Smooth muscle cell (in vitro differentiated cells): Measurements from ENCODE around the gene GPNMB. TPM values are rescaled to one million over a fixed set of nuclear protein-coding genes. Genes with fewer than 3 reads are reported as not detected.

ENCODE experiments used
- DNase-seq: peaks from one replicate; lab custom pipeline; 2025; ENCODE audit not compliant: unreplicated experiment; lab: John Stamatoyannopoulos, UW
- H2AFZ ChIP-seq: fragments of 200-600 bp; sonication (generic); 2 replicates; pipeline ENCODE4 v1.6.0; 2016; ENCODE audit warnings: antibody characterized with exemption, low read depth, mild to moderate bottlenecking
- H3F3A ChIP-seq: fragments of 200-600 bp; sonication (generic); 2 replicates; pipeline ENCODE4 v1.6.0; 2017; ENCODE audit warnings: antibody characterized with exemption, low read depth
- H3K27ac ChIP-seq: fragments of 200-600 bp; sonication (generic); 2 replicates; pipeline ENCODE4 v1.5.1; 2016; ENCODE audit warnings: low read depth, mild to moderate bottlenecking
- H3K27me3 ChIP-seq: fragments of 200-600 bp; sonication (generic); 2 replicates; pipeline ENCODE4 v1.6.1; 2016; ENCODE audit warnings: low read depth, mild to moderate bottlenecking
- H3K36me3 ChIP-seq: fragments of 200-600 bp; sonication (generic); 2 replicates; pipeline ENCODE4 v1.5.1; 2016; ENCODE audit warnings: low read depth
- H3K4me1 ChIP-seq: fragments of 200-600 bp; sonication (generic); 2 replicates; pipeline ENCODE4 v1.5.1; 2016; ENCODE audit warnings: low read depth
- H3K4me2 ChIP-seq: fragments of 200-600 bp; sonication (generic); 2 replicates; pipeline ENCODE4 v1.6.0; 2016; ENCODE audit warnings: mild to moderate bottlenecking
- H3K4me3 ChIP-seq: fragments of 200-600 bp; sonication (generic); 2 replicates; pipeline ENCODE4 v1.5.1; 2016; ENCODE audit warnings: mild to moderate bottlenecking
- H3K79me2 ChIP-seq: fragments of 200-600 bp; sonication (generic); 2 replicates; pipeline ENCODE4 v1.6.0; 2016; ENCODE audit warnings: low read depth, mild to moderate bottlenecking
- H3K9ac ChIP-seq: fragments of 200-600 bp; sonication (generic); 2 replicates; pipeline ENCODE4 v1.6.0; 2016; ENCODE audit warnings: low read depth
- H3K9me3 ChIP-seq: fragments of 200-600 bp; sonication (generic); replicated peaks from 2 replicates; pipeline ENCODE4 v1.5.1; 2016; ENCODE audit warnings: low read depth
- H4K20me1 ChIP-seq: fragments of 200-600 bp; sonication (generic); 2 replicates; pipeline ENCODE4 v1.6.0; 2016; ENCODE audit warnings: low read depth
- WGBS: methylation state at CpG from one replicate; pipeline ENCODE4 v1.1.7; 2016; ENCODE audit warnings: low lambda C conversion rate; 5-methylcytosine and 5-hydroxymethylcytosine counted together
- polyA plus RNA-seq: library from polyadenylated mRNA; unstranded; fragments of >200 nt; fragmentation: Nextera tagmentation; extraction: Ambion mirVana; gene quantifications from 2 replicates; pipeline ENCODE4 v1.2.1, GENCODE V29; 2016
- total RNA-seq: library from RNA; depleted of rRNA; stranded (reverse); fragments of >200 nt; gene quantifications from 2 replicates; pipeline ENCODE4 v1.2.3, GENCODE V29; 2014
- TF ChIP-seq, protein P1 (sequence below): fragments of 200-600 bp; sonication (generic); IDR thresholded peaks from 2 replicates; pipeline ENCODE4 v1.5.1; 2017; ENCODE audit warnings: borderline replicate concordance, mild to moderate bottlenecking, antibody characterized with exemption; ENCODE audit not compliant: insufficient read depth, poor library complexity, severe bottlenecking

GPNMB gene
- total and polyA plus RNA-seq, 2 experiments from 2014 or later = 13.6 to 26.1 TPM

DNA sequence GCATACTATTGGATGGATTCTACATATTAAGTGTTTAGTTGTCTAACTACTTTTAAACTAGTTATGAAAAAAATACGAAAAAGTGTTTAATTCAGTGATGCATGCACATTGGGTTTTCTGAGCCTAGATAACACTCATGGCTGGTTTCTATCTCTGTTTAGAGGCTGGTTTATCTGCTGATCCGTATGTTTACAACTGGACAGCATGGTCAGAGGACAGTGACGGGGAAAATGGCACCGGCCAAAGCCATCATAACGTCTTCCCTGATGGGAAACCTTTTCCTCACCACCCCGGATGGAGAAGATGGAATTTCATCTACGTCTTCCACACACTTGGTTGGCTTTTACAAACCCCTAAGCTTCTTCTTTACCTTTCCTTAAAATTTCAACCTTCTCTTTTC, 10.2 kb downstream of the GPNMB start:
- TF ChIP-seq, protein P1, sequence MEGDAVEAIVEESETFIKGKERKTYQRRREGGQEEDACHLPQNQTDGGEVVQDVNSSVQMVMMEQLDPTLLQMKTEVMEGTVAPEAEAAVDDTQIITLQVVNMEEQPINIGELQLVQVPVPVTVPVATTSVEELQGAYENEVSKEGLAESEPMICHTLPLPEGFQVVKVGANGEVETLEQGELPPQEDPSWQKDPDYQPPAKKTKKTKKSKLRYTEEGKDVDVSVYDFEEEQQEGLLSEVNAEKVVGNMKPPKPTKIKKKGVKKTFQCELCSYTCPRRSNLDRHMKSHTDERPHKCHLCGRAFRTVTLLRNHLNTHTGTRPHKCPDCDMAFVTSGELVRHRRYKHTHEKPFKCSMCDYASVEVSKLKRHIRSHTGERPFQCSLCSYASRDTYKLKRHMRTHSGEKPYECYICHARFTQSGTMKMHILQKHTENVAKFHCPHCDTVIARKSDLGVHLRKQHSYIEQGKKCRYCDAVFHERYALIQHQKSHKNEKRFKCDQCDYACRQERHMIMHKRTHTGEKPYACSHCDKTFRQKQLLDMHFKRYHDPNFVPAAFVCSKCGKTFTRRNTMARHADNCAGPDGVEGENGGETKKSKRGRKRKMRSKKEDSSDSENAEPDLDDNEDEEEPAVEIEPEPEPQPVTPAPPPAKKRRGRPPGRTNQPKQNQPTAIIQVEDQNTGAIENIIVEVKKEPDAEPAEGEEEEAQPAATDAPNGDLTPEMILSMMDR = no peak
- Histone ChIP-seq H3K4me1 (no peaks in the 10 kb centered on the region), H3K9me3 (no peaks in the 10 kb centered on the region), H3K27me3 (no peaks in the 10 kb centered on the region), H4K20me1 (no peaks in the 10 kb centered on the region), H3K4me2 (no peak overlapping the region), H3K79me2 (no peaks in the 10 kb centered on the region), H3K27ac (no peak overlapping the region), H3K36me3 (no peaks in the 10 kb centered on the region), H3F3A (no peaks in the 10 kb centered on the region), H2AFZ (no peak overlapping the region), H3K9ac (no peak overlapping the region), H3K4me3 (no peak overlapping the region)
- no peak for DNase-seq
- WGBS = 54% methylated on average over 7 of the region's 7 CpGs

DNA sequence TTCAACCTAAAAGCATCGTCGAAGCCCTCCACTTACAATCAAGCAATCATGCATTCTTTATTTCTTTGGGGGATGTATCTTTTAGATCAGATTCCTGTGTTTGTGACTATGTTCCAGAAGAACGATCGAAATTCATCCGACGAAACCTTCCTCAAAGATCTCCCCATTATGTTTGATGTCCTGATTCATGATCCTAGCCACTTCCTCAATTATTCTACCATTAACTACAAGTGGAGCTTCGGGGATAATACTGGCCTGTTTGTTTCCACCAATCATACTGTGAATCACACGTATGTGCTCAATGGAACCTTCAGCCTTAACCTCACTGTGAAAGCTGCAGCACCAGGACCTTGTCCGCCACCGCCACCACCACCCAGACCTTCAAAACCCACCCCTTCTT, 13.8 kb downstream of the GPNMB start:
- TF ChIP-seq, protein P1 = no peak
- H3K4me2 ChIP-seq = no peak overlapping the region
- H3K9me3 ChIP-seq = no peaks in the 10 kb centered on the region
- H3K4me3 ChIP-seq = no peak overlapping the region
- no peaks in the 10 kb centered on the region for H3K4me1 ChIP-seq
- no peak for DNase-seq
- no peak overlapping the region for H3K9ac ChIP-seq
- H3F3A ChIP-seq = no peaks in the 10 kb centered on the region
- no peak overlapping the region for H2AFZ ChIP-seq
- no peak overlapping the region for H3K27ac ChIP-seq
- H3K36me3 ChIP-seq = no peaks in the 10 kb centered on the region
- H3K79me2 ChIP-seq = no peaks in the 10 kb centered on the region
- H3K27me3 ChIP-seq = no peaks in the 10 kb centered on the region
- 90% methylated on average over 10 of the region's 10 CpGs for WGBS
- H4K20me1 ChIP-seq = no peaks in the 10 kb centered on the region

DNA sequence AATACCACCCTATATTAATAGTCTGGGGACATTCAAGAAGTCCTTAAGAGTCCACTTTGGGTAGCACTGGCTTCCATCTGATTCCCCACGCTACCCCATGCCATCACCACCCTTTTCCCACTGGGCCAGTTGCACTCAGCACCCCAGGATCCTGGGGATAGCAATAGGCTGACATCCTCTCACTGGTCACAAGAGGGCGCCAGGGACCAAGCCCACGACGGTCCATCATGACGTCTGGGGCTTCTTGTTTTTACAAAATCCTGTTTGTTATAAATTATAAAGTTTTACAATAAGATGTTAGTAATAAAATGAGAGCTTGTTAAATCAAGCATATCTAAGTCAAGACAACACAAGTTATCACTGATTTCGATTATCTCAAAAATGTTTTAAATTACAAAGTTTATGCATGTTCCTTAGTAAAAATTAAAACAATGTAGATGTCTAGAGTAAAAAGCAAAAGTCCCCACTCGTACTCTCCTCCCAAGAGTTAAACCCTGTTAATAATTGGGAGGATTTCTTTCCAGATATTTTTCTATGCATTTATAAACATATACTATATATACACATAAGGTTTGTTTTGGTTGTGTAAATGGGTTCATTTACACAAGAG, 15.4 kb downstream of the GPNMB start:
- Histone ChIP-seq H3K36me3 (no peaks in the 10 kb centered on the region), H3K9ac (no peak overlapping the region), H3K9me3 (no peaks in the 10 kb centered on the region), H3K79me2 (no peaks in the 10 kb centered on the region), H3K27ac (no peak overlapping the region), H3K27me3 (no peaks in the 10 kb centered on the region), H3K4me3 (peak overlapping the region; percentile 31), H2AFZ (peak overlapping the region; percentile 47), H3F3A (no peaks in the 10 kb centered on the region), H4K20me1 (no peaks in the 10 kb centered on the region), H3K4me2 (peak overlapping the region; percentile 71), H3K4me1 (no peaks in the 10 kb centered on the region)
- 7% methylated on average over 7 of the region's 7 CpGs for WGBS
- TF ChIP-seq, protein P1 = peak; percentile 75
- peak; percentile 1 for DNase-seq

DNA sequence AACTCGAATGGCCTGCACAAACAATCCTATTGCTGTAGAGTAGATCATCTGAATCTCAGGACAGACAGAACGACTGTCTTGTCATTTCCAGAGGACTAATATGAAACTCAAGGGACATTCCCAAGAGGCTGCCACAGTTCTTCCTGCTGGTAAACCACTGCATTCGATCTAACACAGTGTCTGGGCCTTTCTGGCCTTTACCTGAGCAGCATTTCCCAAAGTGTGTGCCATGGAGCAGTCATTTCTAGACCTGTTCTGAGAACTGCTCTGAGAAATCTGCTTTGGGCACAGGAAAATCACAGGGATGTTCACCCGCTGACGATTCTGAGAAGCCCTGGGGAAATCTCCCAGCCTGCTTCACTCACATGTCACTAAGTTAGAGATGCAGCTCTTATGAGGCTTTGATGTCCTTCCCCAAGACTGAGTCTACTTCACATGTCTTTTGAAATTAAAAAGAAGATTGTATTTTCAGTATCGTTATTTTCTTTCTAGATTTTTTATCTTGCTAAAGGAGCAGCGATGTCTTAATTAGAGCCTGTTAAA, 18.4 kb downstream of the GPNMB start:
- peaks cover under 1% of the 10 kb centered on the region for H3K27me3 ChIP-seq
- H3K9me3 ChIP-seq = no peaks in the 10 kb centered on the region
- no peaks in the 10 kb centered on the region for H3K4me1 ChIP-seq
- no peak overlapping the region for H3K9ac ChIP-seq
- TF ChIP-seq, protein P1 = no peak
- no peak overlapping the region for H3K27ac ChIP-seq
- no peaks in the 10 kb centered on the region for H3F3A ChIP-seq
- no peaks in the 10 kb centered on the region for H4K20me1 ChIP-seq
- no peak overlapping the region for H2AFZ ChIP-seq
- no peaks in the 10 kb centered on the region for H3K36me3 ChIP-seq
- H3K4me3 ChIP-seq = no peak overlapping the region
- no peak overlapping the region for H3K4me2 ChIP-seq
- H3K79me2 ChIP-seq = no peaks in the 10 kb centered on the region
- WGBS = 85% methylated on average over 7 of the region's 7 CpGs
- no peak for DNase-seq
